ENCODE data around the gene ALDH1A2.

Gene ALDH1A2

DNA sequence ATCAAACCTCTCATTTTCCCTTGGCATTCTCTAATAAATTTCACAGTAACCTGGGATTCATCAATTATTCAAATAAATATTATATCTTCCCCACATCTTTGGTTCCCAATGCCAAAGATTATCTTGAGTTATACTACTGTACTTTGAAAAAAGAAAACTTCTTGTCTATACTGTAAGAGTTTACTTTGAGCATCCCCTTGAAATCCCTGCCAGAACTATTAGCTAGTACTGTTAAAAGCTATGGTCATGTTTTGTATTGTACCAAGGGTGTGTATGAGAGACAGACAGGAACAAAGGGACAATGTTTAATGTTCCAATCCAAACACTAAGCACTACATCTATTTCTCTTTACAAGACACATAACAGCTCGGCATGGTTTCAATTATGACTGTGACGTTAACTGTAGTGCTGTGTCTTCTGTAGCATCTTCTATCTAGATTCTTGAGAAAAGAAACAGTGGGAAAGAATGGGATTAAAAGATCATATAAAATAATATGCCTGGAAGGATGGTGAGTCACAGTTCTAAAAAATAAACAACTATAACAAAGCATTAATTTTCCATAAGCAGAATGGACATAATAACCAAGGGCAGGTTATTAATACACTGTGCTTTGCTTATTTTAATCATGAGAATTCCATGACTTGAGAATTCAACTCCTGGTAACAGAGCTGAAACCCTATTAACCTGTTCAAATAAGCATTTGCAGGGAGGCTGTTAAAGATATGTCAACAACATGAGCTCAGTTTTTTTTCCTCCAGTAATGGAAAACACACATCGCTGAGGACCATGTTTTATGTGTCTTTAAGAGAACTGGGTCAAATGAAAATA, 71.1 kb downstream of the ALDH1A2 start:
- peak; percentile 4 for DNase-seq (ENCODE audit: low read depth)

DNA sequence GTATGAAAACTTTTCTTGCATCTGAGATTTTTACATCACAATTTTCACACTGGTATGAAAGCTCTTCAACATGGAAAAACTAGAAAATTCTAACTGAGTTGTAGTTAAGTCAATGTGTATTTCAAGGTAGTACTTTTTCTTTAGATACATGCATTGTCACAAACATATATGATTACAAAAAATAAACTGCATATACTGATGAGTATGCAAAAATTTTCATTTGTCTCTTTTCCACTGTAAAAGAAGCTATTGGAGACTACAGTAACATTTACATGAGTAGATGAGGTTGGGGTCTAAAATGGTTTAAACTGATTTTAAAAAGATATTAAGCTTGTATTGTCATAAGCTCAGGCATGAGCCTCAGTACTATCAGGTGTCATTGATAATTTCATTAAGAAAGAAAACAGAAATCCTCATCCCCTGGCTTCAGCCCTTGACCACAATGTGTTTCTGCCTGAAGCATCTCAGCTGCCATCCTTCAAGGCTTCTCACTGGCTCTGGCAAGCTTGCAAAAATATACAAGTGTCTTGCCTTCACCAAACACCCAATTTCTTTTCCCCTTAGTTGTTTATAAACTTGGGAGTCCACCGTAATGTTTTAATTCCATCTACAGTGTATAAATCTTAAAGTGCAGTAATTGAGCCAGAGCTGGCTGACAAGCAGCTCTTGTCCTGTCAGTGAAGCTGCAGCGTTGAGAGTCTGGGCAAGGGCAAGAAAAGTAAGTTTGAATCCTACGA, 71.9 kb downstream of the ALDH1A2 start:
- DNase-seq (ENCODE audit: low read depth): no peak

DNA sequence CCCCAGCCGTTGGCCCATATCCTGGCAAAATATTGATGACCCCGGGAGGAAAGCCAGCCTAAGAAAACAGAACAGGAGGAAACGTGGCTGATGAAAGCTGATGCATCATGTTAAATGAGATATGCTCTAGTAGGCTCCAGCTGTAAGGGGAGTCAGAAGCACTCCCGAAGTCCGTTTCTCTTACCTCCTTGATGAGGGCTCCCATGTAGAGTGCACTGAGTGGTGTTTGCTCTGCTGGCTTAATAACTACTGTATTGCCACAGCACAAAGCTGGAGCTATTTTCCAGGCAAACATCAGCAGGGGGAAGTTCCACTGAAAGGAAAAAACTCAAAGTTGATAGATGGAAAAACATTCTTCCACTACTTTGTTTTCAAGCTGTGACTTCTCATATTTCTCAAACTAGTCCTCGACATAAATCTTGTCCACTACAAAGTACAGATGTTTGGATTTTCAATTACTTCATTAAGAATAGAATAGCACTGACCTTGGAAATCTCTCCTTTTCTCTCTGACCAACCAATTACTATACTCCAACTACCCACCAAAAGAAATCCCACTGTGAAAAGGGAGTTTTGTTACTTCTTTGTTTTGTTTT, 72.7 kb downstream of the ALDH1A2 start:
- no peak for DNase-seq (ENCODE audit: low read depth)

DNA sequence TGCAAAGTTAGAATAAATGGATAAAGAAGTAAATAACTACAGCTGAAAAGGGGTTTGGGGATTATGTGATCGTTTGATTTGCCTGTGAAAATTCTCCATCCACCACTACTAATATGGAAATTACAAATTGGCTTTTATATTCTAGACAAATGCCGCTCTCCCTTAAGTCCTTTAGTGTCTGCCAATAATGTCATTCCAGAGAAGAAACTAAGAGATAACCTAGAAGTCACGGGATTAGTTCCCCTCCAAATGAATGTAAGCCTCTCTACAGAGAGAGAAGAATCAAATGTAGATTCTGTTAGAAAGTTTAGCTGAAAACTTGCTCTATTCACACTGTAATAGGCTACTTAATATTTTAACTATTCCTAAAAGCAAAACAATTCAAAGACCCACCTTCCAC, 92.0 kb downstream of the ALDH1A2 start:
- no peak for DNase-seq (ENCODE audit: low read depth)

DNA sequence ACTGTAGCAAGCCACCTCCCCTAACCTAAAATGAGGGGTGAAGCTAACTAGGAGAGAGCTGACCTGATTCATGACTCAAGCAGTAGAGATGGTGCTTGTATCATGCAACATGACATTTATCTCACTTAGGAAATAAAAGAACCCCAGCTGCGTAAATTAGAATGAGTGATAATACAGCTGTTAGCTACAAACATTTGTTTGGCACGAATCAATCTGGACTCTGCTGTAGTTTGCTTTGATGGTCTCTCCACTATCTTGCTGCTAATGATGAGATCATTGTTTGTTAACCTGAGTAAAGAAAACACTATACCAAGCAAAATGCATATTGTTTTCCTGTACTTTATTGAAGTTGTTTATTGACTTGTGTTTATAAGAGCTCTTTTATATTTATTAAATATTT, 92.6 kb downstream of the ALDH1A2 start:
- no peak for DNase-seq (ENCODE audit: low read depth)

DNA sequence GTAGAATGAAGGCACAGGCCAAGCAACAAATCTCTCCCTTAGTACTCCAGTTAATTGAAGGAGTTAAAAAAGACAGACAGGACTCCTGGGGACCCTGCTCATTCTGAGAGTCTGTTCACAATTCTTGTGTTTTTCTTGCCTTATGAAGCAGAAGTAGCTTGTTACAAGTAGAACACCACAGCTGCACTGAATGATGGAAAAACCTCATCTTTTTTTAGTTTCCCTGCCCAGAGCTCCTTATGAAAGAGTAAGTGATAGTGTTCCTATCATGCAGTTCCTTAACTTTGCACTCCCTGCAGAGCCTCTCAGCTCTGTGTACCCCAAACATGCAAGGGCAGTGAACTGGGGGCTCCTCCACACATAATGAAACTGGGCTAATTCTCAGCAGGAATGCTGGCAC, 95.5 kb downstream of the ALDH1A2 start:
- no peak for DNase-seq (ENCODE audit: low read depth)

DNA sequence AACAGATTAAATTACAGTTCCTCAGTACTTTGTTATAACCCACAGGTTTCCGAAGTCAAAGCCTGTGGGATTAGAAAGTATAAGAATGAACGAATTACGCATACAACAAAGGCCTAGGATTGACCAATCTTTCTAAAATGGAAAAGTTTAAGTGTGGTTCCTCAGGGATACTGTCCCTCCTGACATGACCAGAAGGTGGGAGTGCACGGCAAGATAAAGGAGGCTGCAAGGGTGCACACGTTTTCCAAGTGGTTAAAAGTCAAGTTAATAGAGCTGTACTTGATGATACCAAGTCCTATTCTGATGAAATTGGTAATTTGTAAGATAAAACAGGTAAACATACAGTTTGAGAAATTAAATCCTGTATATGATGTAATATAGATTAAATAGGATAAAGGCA, 96.2 kb downstream of the ALDH1A2 start:
- no peak for DNase-seq (ENCODE audit: low read depth)

DNA sequence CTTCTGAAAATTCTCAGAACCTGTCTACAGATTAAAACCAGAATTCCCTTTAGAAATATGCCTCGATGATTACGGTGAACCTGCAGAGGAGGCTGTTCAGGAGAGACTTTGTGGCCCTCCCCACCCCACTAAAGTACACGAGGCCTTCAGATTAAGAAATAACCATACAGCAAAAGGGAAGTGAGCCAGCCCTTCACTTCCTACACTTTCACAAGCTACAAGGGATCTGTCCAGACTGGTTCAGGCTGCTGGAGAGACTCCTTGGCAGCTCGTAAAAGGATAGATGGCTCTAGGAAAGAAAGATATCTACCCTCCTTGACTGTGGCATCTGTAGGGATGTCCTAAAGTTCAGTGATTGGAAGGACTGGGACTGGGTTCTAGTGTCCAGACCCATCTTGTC, 102.6 kb downstream of the ALDH1A2 start:
- no peak for DNase-seq (ENCODE audit: low read depth)

DNA sequence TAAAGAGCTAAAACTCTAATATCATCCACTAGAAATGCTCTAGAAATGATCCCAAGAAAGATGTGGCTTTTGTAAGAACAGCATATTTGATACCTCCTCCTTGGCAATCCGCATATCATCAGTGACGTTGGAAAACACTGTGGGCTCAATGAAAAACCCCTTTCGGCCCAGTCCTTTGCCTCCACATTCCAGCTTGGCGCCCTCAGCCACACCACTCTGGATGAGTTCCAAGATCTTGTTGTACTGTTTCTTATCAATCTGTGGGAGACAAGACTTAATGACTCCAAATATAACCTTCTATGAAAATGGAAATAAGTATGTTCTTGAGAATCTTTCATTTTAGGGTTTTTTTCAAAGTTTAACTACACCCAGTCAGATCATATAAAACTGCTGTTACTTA, 103.6 kb downstream of the ALDH1A2 start:
- no peak for DNase-seq (ENCODE audit: low read depth)

DNA sequence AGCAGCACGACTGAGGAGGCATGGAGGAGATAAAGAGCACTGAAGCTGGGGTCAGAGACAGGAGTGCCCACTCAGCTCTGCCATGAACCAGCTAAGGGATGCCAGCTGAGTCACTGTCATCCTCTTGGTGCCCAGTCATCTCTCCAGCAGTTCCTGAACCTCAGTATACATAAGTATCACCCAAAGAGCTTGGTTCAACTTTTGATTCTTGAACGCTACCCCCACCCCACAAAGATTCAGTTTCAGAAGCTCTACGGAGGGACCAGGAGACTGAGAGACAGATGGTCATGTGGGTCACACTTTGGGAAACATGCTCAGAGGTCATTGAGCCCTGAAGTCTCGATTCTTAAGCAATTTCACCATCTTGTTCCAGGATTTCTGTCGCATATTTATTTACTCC, 108.4 kb downstream of the ALDH1A2 start:
- no peak for DNase-seq (ENCODE audit: low read depth)

DNA sequence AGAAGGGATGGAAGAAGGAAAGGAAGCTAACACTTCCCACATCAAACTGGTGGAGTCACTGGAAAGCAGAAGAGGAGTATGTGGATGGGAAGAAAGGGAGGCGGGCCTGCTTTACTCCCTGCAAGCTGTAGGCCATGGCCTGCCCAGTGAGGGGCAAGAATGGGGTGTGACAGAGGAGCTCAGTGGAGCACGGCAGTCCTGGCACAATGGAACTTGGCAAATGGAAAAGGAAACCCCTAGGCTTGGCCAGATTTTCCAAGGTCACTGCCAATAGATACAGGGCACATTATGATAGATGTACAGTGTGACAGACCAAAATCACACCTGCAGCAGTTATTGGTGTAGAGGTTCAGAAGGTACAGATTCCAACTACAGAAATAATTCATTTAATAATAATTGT, 111.6 kb downstream of the ALDH1A2 start:
- DNase-seq (ENCODE audit: low read depth): no peak

DNA sequence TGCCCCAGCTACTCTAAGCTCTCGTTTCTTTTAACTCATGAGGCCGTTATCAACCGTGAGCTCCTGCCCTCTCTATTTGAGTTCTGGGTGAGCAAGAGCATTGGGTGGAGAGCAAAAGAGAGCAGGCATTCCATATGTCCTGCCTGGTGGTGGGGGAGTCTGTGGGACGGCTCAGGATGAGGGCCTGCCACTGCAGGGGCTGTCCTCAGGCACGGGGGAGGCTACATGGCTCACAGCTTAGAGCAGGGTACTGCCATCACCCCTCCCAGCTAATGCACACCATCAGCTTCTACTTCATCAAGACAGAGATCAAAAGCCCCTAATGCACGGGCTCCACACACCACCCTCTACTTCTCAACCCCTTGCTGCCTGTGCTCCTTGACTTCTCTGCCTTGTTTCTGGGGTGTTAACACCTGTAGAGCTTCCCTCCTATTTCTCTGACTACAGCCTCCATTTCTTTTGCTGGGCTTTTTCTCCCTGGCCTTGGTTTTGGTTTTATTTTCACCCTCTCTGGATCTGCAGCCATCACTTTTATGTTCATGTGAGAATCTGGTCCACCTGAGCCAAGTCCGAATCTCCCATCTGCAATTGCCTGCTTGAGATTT, 114.1 kb downstream of the ALDH1A2 start:
- DNase-seq (ENCODE audit: low read depth): no peak

DNA sequence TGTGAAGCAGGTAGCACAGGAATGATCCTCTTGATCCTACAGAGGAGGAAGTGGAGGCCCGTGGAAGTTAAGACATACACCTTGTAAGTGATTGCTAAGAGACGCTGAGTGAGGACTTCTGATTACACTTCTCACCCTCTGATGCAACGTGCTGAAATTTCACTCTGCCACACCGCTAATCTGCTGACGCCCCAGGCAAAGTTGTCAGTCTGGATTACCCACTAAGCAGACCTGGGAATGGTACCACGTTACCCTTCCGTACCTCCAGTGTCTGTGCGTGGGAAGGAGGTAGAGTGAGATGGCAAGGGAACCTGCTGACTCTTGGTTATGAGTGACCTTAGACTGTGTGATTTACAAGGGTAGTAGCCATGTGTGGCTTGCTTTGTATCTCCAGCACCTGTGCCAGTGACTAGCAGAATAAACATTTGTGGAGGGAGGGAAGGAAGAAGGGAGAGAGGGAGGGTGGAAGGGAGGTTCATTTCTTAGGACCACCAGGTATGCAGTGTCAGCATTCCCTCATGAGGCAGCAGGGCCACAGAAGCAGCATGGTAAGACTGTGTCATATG, 115.0 kb downstream of the ALDH1A2 start:
- DNase-seq (ENCODE audit: low read depth): no peak

DNA sequence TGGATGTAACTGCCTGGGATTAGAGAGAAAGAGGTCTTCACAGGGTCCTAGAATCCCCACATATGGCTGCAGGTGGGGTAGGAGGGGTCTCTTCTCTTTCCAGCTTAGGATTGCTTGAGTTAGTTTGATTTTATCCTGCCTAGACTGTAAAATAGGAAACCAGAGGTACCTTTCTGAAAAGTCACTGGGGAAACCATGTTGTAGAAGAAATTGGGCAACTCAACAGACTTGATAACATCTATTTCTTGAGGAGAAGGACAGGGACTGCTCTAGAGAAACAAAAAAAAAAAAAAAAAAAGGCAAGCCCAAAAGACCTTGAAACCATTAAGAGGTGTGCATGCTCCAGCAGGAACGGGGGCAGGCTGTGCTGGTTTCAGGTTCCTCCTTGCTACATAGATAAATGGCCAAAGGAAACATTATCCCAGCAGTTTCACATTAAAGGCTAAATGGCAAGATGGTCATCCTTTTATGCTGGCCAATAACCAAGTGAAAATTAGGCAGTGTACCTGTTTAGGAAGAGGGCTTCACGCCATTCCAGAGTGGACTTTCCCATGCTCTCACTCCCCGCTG, 116.1 kb downstream of the ALDH1A2 start:
- DNase-seq (ENCODE audit: low read depth): no peak

DNA sequence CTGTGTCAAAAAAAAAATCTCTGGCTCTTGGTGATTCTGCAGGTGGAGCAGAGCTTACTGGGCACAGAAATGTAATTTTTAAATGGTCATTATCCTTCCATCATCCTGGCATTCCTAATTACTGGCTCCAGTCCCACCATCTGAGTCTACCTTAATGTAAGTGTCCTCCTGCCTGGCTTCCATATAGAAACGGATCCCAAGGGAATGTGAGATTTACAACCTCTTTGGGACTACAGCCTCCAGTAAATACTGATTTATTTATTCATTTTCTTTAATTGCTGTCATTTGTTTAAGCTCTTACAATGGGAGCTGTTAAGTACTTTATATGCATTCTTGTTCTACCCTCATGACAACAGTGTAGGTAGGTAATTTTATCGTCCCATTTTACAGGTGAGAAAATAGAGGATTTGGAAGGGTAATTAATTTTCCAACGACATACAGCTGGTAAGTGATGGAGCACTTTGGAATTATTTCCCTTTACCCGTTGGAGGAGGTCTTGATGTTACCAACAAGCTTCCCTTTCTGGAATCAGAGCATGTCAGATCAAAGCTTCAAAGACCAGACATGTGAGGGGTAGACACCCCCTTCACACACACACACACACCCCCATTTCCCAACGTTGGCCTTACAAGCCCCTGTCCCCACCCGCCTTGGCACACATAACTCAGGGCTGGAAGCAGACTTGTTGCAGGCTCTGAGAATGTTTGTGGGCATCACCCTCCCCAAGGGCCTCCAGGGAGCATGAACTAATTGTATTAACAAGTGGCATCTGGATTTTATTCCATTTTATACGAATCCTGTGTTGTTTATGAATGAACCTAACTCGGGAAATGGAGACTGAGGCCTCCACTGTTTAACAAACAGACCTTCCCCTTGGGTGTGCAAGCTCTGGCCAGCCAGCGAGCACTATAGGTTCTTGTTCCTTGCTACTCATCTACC, 116.9 kb downstream of the ALDH1A2 start:
- DNase-seq (ENCODE audit: low read depth): no peak

DNA sequence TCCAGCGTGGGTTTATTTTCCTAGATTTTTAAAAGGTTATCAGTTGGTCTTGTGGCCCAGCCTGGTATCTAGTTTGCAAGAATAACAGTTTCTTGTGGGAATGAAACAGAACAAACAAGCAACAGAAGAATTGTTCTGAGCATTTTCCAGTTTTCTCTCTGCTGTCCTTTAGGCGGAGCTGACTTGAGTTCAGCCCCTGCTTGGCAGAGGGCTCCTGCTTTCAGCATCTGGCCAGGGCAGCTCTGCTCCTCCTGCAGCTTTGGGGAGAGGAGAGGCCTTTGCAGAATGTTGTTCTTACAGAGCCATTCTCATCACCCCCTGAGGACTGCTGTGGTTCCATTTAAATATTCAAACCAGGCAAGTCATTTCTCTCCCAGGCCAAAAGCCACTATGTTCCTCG, 117.7 kb downstream of the ALDH1A2 start:
- no peak for DNase-seq (ENCODE audit: low read depth)

DNA sequence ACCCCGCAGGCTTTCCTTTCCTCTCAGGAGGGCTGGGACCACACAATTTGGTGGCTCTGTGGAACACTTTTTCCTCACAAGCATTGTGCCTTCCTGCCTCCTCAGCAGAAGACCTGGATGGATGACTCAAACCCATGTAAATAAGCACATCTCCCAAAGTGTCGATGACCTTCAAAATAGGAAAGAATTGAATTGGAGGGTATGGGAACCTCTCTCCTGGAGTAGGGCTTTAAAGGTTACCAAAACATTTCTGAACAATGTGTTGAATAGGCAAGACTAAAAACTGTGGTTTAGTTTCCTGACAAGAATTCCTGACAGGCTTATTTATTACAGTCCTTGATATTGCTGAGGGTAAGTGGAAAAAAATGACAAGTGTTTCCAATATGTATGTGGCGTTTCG, 118.2 kb downstream of the ALDH1A2 start:
- no peak for DNase-seq (ENCODE audit: low read depth)

DNA sequence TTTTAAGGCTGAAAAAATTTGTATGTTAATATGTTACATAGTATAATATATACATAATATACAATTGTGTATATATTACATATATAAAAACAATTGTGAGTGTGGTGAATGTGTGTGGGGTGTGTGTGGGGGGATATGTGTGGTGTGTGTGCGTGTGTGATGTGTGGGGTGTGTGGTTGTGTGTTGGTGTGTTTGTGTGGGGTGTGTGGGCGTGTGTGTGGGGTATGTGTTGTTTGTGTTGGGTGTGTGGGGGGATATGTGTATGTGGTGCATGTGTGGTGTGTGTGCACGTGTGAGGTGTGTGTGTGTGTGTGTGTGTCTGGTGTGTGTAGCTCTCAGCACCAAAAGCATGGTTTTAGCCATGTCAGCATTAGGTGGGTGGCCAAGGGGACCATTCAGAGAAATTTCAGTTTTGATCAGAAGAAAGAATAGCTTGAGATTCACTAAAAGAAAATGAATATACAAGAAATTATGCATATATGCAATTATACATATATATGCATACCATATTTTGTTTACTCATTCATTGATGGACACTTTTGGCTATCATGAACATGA, 118.9 kb downstream of the ALDH1A2 start:
- DNase-seq (ENCODE audit: low read depth): no peak

DNA sequence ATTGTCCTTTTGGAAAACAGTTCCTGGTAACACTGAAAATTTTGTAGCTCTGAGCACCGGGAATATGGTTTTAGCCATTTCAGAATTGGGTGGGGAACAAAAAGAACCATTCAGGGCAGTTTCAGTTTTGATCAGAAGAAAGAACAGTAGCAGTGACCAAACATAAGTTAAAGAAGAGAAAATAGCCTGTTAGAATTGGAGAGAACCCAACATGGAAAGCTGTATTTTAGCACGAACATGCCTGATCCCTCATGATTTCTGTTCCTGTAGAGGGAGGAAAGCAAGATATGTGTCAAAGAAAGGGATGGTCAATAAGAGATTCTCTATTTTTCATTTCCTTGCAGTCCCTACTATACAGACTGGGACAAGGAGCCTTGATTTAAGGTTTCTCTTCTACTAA, 119.9 kb downstream of the ALDH1A2 start:
- no peak for DNase-seq (ENCODE audit: low read depth)

DNA sequence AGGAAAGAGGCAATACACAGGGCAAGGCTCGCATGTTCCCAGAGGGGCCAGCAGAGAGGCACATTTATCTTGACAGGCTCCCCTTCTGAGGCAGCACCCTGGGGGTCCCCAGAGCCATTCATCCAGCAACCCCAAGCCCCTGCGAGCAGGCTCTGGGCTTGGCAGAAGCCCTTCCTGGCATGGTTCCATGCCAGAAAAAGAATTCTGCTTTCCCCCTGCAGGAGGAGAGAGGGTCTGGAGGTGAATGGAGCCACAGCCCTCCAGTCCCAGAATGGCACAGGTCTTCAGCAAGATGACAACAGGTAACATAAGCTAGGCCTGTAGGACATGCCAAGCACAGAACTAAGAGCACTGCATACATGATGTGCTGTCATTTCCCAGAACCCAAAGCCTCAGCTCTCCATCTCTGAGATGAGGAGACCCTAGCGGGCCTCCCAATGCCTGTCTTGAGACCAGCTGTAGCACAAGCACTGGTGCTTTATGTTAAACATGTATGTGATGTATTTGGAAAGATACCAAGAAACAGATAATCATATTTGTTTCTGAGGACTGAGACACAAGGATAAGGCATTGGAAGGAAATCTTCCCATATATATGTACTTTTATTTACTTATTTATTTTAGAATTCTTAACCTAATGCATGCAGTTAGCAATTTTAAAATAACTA, 121.6 kb downstream of the ALDH1A2 start:
- no peak for DNase-seq (ENCODE audit: low read depth)

All from GM04504 (cell line).